WTC11 (cell line): Measurements from ENCODE around the gene IFITM2.

Experiments used
- ATF3 ChIP-seq: sonication (generic); formaldehyde crosslinking; conservative IDR thresholded peaks from 2 replicates; pipeline ENCODE4 v1.8.1; 2022; ENCODE audit warnings: mild to moderate bottlenecking, missing genetic modification reagents
- FOXK1 ChIP-seq: sonication (generic); formaldehyde crosslinking; IDR thresholded peaks from 2 replicates; pipeline ENCODE4 v1.8.0; 2022; ENCODE audit warnings: mild to moderate bottlenecking, moderate library complexity, missing genetic modification reagents
- NR2C2 ChIP-seq: sonication (generic); formaldehyde crosslinking; IDR thresholded peaks from 2 replicates; pipeline ENCODE4 v1.8.0; 2022; ENCODE audit warnings: mild to moderate bottlenecking, missing genetic modification reagents
- TEAD1 ChIP-seq: sonication (generic); formaldehyde crosslinking; IDR thresholded peaks from 2 replicates; pipeline ENCODE4 v1.8.0; 2022; ENCODE audit warnings: mild to moderate bottlenecking, missing genetic modification reagents
- ZNF671 ChIP-seq: fragments of 250-450 bp; sonication (Bioruptor Pico); IDR thresholded peaks from 2 replicates; pipeline ENCODE4 v1.8.0; 2021; ENCODE audit warnings: mild to moderate bottlenecking
- TF ChIP-seq, protein P1 (sequence below): fragments of 200-600 bp; IDR thresholded peaks from 2 replicates; pipeline ENCODE4 v1.8.0; 2022; ENCODE audit warnings: antibody characterized with exemption
- TF ChIP-seq, protein P2 (sequence below): sonication (generic); formaldehyde crosslinking; IDR thresholded peaks from 2 replicates; pipeline ENCODE4 v1.8.1; 2023; ENCODE audit warnings: mild to moderate bottlenecking, missing genetic modification reagents
- TF ChIP-seq, protein P3 (sequence below): sonication (generic); formaldehyde crosslinking; IDR thresholded peaks from 2 replicates; pipeline ENCODE4 v1.8.1; 2023; ENCODE audit warnings: mild to moderate bottlenecking, missing genetic modification reagents, moderate library complexity

DNA sequence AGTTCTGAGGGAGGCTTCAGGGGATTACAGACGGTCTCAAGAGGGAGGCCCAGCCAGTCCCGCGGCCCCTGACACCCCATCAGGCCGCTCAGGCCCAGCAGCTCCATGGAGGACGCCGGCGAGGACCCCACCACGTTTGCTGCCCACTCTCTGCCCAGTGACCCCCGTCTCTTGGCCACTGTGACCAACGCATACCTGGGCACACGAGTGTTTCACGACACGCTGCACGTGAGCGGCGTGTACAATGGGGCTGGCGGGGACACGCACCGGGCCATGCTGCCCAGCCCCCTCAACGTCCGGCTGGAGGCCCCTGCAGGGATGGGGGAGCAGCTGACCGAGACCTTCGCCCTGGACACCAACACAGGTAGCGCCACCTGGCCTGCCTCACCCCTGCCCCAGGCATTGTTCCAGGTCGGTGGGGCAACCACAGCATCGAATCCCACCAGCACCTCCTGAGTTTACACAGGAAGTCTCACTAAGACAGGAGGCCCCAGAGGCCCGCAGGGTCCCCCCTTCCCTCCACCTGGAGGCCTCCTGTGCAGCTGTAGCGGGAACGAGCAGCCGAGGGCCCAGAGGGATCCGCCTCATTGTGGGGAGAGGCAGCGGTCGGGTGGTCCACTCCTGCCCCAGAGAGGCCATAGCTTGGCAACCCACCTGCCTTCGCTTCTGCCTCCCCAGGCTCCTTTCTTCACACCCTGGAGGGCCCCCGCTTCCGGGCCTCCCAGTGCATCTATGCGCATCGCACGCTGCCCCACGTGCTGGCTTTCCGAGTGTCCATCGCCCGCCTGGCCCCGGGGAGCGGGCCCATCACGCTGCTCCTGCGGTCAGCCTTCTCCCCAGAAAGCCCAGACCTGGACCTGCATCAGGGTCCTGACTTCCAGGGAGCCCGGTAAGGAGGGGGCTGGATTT is 17.6 kb upstream of the IFITM2 start:
- no peak for TF ChIP-seq TEAD1 (CRISPR knock-in tag)
- TF ChIP-seq, protein P1, sequence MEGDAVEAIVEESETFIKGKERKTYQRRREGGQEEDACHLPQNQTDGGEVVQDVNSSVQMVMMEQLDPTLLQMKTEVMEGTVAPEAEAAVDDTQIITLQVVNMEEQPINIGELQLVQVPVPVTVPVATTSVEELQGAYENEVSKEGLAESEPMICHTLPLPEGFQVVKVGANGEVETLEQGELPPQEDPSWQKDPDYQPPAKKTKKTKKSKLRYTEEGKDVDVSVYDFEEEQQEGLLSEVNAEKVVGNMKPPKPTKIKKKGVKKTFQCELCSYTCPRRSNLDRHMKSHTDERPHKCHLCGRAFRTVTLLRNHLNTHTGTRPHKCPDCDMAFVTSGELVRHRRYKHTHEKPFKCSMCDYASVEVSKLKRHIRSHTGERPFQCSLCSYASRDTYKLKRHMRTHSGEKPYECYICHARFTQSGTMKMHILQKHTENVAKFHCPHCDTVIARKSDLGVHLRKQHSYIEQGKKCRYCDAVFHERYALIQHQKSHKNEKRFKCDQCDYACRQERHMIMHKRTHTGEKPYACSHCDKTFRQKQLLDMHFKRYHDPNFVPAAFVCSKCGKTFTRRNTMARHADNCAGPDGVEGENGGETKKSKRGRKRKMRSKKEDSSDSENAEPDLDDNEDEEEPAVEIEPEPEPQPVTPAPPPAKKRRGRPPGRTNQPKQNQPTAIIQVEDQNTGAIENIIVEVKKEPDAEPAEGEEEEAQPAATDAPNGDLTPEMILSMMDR: no peak
- TF ChIP-seq ZNF671 (CRISPR knock-in tag): no peak
- TF ChIP-seq NR2C2 (CRISPR knock-in tag): no peak
- TF ChIP-seq, protein P2, sequence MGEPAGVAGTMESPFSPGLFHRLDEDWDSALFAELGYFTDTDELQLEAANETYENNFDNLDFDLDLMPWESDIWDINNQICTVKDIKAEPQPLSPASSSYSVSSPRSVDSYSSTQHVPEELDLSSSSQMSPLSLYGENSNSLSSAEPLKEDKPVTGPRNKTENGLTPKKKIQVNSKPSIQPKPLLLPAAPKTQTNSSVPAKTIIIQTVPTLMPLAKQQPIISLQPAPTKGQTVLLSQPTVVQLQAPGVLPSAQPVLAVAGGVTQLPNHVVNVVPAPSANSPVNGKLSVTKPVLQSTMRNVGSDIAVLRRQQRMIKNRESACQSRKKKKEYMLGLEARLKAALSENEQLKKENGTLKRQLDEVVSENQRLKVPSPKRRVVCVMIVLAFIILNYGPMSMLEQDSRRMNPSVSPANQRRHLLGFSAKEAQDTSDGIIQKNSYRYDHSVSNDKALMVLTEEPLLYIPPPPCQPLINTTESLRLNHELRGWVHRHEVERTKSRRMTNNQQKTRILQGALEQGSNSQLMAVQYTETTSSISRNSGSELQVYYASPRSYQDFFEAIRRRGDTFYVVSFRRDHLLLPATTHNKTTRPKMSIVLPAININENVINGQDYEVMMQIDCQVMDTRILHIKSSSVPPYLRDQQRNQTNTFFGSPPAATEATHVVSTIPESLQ (CRISPR knock-in tag): no peak
- no peak for TF ChIP-seq FOXK1 (CRISPR knock-in tag)
- no peak for TF ChIP-seq ATF3
- TF ChIP-seq, protein P3, sequence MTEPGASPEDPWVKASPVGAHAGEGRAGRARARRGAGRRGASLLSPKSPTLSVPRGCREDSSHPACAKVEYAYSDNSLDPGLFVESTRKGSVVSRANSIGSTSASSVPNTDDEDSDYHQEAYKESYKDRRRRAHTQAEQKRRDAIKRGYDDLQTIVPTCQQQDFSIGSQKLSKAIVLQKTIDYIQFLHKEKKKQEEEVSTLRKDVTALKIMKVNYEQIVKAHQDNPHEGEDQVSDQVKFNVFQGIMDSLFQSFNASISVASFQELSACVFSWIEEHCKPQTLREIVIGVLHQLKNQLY (CRISPR knock-in tag): no peak
